SK-N-SH (cell line): Measurements from ENCODE around the gene HIVEP2.

Experiments
- CHD2 ChIP-seq: fragments of 150-350 bp; IDR thresholded peaks from 2 replicates; pipeline ENCODE4 v1.6.1; 2018; ENCODE audit warnings: low read length; ENCODE audit not compliant: partially characterized antibody
- CTCF ChIP-seq: fragments of 200-600 bp; sonication (generic); IDR thresholded peaks from 2 replicates; pipeline ENCODE4 v1.6.1; 2017; ENCODE audit warnings: antibody characterized with exemption, mild to moderate bottlenecking, moderate library complexity
- EP300 ChIP-seq, 2 experiments: IDR thresholded peaks; 2 replicates each; pipeline versions ENCODE4 v1.4.0 to v1.6.1; 2012; ENCODE audit warnings: borderline replicate concordance in 1 of 2, low read depth in 1 of 2, low read length in 1 of 2
- MAX ChIP-seq: IDR thresholded peaks from 2 replicates; pipeline ENCODE4 v1.4.0; 2012; ENCODE audit warnings: low read depth
- MXI1 ChIP-seq: IDR thresholded peaks from 2 replicates; pipeline ENCODE4 v1.6.1; 2012; ENCODE audit warnings: mild to moderate bottlenecking, low read depth, low read length, improper control_type of control experiment
- POLR2AphosphoS5 ChIP-seq: IDR thresholded peaks from 2 replicates; pipeline ENCODE4 v1.6.1; 2012; ENCODE audit warnings: low read depth, low read length
- REST ChIP-seq: IDR thresholded peaks from 2 replicates; pipeline ENCODE4 v1.6.1; 2012; ENCODE audit warnings: mild to moderate bottlenecking, low read depth, low read length, moderate library complexity
- RFX5 ChIP-seq: IDR thresholded peaks from 2 replicates; pipeline ENCODE4 v1.6.1; 2012; ENCODE audit warnings: mild to moderate bottlenecking, improper control_type of control experiment, low read length
- TAF1 ChIP-seq: IDR thresholded peaks from 2 replicates; pipeline ENCODE4 v1.6.1; 2012; ENCODE audit warnings: low read depth, mild to moderate bottlenecking, low read length, moderate library complexity, borderline replicate concordance
- TCF12 ChIP-seq: IDR thresholded peaks from 2 replicates; pipeline ENCODE4 v1.4.0; 2012
- TEAD4 ChIP-seq: IDR thresholded peaks from 2 replicates; pipeline ENCODE4 v1.4.0; 2012; ENCODE audit warnings: mild to moderate bottlenecking, borderline replicate concordance; ENCODE audit not compliant: insufficient read depth
- USF1 ChIP-seq: IDR thresholded peaks from 2 replicates; pipeline ENCODE4 v1.4.0; 2012; ENCODE audit warnings: low read depth, borderline replicate concordance
- USF2 ChIP-seq: fragments of 150-350 bp; IDR thresholded peaks from 2 replicates; pipeline ENCODE4 v1.6.1; 2017; ENCODE audit warnings: antibody characterized with exemption, low read length, low read depth, borderline replicate concordance
- ZBTB33 ChIP-seq: IDR thresholded peaks from 2 replicates; pipeline ENCODE4 v1.4.0; 2012; ENCODE audit warnings: low read depth, borderline replicate concordance

- TF ChIP-seq USF2: no peak
- no peak for TF ChIP-seq POLR2AphosphoS5
- no peak for TF ChIP-seq CTCF
- TF ChIP-seq TCF12: no peak
- TF ChIP-seq EP300 (IDR thresholded peaks at IDR 0.05; ENCODE audit: borderline replicate concordance in 1 of 2, low read depth in 1 of 2, low read length in 1 of 2): no peak
- no peak for TF ChIP-seq TAF1
- no peak for TF ChIP-seq MXI1
- TF ChIP-seq RFX5: no peak
- no peak for TF ChIP-seq ZBTB33
- TF ChIP-seq USF1: no peak
- TF ChIP-seq REST: no peak
- TF ChIP-seq MAX: no peak
- no peak for TF ChIP-seq CHD2
- no peak for TF ChIP-seq TEAD4
Measured at GRCh38 chr6:142810952-142811514, 133.9 kb downstream of the HIVEP2 start.
